ENCODE measurements around the gene RGS14.
"Not testable (repeated sequence)": the region's sequence is repeated elsewhere in the genome, so short reads cannot be mapped to it uniquely, and the experiment has no call there.

The RGS14 gene

DNA sequence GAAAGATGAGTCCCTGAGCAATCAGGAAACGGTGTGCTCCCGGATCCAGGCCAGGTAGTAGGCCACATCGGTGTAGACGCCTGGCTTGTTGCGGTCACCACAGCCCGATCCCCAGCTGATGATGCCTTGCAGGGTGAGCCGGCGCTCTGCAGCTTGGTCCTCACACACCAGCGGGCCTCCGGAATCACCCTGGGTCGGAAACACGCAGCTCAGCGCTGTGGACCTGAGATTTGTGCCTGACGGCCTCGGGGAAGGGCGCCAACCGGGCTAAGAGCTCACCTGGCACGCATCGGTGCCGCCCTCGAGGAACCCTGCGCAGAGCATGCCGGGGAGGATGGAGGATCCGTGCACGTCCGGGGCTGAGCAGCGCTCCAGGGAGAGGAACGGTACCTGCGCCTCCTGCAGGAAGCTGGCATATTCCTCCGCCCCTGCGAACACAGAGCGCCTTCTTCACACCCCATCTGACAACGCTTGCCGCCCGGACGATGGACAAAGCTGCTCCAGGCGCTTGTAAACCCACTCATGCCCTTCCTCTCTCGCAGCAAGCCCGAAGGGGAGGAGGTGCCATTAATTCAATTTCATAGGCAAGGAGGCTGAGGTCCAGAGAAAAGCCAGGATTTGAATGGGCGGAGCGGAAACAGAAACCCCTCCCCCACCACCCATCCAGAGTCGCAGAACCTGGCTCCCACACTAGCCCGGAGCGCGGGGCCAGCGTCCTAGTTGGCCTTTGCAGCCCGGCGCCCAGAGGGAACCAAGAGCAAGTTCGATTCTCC, 44.7 kb downstream of the RGS14 start:
- peak; percentile 41 for DNase-seq (ENCODE audit: low spot score)

DNA sequence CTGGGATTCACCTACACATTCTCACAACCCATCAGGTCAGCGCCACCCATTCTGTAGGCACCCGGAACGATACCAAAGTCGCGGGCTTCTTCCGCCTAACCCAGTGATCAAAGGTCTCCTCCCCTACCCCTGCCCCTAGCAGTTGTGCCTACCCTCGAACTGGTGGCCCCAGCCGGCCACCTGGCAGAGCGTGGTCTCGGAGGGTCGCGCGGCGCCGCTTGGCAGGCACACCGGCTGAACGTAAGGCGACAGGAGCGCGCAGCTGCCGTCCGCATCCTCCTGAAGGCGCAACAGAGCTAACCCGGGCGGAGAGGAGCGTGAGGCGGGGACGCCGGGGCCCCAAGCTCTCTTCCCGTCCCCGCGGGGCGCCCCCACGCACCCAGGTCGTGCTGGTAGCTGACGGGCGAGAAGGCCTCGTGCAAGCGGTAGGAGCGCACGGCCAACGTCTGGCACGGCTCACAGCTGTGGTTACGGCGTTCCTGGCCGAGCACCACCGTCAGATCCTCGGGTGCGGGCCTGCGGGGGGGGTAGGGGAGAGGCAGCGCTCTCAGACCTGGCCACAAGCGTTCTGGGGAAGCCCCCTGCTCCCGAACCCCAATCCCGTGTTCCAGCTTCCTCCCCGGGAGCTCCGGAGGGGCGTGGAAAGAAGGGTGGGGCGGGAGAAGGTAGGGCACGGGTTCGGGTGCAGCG, 45.5 kb downstream of the RGS14 start:
- DNase-seq (ENCODE audit: low spot score), result no peak

DNA sequence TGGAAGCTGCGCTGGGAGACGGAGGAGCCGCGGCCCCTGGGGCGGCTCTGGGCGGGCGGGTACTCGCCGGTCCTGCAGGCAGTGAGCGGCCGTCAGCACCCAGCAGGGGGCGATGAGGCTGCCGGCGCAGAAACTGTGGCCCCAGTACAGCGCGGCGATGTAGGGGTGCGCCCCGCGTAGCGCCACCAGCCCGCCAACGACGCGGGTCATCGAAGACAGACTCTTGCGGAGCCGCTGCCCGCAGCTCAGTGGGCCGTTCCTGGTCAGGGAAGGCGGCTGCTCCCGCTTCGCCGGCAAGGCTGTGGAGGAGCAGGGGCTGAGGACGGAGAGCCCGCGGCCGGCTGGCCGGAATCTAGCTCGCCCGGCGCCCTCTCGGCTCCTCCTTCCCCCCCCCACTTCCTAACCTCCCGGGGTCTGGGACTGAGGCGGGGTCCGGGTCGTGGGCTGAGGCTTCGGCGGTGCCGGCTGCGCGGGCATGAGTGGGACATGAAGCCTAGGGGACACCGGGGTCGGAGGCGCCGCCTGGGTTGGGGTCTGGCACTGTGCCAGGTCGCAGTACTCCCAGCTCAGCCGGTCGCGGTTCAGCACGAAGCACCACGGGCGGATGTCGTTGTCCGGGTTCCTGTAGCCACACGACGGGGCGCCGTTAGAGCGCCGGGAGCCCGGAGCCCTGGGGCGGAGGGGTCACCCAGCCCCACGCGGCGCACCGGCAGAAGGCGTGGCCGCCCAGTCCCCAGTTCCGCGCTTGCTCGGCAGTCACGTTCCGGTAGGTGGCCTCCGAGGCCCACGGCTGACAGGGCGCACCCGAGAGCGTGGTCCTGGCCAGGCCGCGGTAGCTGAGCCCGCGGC, 46.3 kb downstream of the RGS14 start:
- DNase-seq (ENCODE audit: low spot score), result peak; percentile 81

DNA sequence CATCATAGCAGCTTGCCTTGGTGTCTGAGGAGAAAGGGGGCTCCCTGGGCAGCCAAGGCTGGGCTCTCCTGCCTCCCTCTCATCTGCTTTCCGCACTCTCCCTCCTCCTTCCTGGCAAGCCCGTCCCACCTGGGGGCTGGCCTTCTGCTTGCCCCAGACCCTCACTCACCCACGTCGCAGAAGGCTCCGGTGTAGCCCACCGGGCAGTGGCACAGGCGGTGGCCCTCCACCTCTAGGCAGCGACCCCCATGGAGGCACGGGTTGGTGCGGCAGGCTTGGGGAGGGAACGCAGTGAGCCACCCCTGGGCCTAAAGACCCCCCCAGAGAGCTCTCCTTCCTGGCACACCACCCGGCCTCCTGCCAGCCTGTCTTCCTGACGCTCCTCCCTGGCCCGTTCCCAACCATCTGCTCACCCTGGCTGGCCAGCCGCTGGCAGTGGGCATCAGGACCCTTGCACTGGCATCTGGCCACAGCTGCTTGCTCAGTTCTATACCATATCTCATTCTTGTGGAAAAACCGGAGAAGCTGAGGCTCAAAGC, 47.0 kb downstream of the RGS14 start:
- DNase-seq (ENCODE audit: low spot score), result no peak

DNA sequence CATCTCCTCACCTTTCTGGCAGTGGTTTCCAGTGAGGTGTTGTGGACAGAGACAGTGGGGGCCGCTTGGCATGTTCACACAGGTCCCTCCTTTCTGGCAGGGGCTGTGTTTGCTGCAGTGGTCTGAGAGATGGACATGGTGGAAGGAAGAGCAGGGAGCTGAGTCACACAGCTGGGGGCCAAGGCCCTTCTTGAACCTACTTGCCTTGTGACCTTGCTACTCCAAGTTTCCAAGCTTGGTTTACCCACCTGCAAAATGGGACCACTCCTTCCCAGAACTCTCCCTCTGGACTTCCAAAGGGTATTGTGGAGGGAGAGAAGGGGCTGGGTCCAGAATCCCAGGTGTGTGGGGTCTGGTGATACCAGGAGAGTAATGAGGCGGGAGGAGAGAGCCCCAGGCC, 47.6 kb downstream of the RGS14 start:
- no peak for DNase-seq (ENCODE audit: low spot score)

DNA sequence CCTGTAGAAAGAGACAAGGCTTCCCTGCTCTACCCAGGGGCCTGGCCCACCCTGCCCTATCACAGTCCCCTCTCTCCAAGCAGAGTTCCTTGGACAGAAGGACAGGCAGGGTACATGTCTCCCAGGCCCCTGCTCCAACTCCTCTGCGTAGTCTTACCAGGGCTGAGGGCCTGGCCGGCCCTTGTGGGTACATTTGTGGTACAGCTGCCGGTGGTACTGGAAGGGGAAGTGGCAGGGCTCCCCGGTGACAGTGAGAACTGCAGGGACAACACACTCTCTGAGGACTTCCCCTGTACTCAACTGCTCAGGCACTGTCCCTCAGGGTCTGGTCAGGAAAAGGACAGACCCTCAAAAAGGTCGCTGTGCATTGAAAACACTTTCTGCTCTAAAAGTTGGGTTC, 48.1 kb downstream of the RGS14 start:
- no peak for DNase-seq (ENCODE audit: low spot score)

DNA sequence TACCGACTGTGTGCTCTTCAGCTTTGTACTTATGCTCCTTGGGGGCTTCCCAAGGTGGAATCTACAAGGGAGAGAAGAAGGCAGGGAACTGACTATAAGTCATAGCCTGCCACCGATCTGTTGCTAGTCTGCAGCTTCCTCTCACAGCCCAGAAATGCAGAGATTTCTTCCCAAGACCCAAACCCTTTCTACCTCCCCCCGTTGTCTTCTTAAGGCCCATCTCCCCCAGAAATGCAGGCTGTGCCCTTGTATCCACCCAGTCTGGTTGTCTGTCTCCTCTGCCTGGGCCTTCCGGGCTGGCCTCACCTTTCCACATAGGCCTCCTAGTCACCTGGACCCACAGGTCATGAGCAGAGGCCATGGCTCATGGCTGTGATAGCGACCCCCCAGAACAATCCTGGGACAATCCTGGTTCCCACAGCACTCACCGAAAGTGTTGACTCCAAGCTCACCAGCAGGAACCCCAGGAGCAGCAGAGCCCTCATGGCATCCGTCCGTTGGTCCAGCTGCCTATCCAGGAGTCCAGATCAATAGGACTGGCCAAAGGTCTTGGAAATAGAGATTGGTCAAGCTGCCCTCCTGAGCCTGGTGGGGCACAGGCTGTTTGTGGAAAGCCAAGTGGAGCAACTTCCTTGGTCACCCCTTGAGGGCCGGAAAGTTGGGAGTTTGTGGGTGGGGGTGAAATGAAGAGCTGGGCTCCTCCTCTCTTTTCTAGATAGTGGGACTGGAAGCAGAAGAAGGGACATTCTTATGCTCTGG, 51.5 kb downstream of the RGS14 start, which contains the start of gene F12:
TSS of gene F12 (minus strand) at position 522 of the 759 bp plus-strand sequence. CDS start at position 485, 37 bp downstream.
- no peak for DNase-seq (ENCODE audit: low spot score)

DNA sequence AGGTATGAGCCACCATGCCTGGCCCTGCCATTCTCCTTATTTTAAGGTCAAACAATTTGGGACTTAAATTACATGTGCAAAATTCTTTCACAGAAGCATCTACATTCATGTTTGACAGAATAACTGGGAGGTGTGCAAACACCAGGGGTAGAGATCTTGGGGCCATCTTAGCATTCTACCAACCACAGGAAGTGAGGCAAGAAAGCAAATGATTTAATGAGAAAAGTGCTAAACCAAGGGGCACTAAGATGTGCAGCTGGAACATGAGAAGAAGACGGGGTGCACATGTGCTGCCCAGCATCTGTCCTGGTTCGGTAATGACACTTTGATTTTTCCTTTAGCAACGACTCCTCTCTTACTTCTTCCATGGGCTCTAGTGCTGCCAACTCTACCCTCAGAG, 52.9 kb downstream of the RGS14 start:
- DNase-seq (ENCODE audit: low spot score), result no peak

DNA sequence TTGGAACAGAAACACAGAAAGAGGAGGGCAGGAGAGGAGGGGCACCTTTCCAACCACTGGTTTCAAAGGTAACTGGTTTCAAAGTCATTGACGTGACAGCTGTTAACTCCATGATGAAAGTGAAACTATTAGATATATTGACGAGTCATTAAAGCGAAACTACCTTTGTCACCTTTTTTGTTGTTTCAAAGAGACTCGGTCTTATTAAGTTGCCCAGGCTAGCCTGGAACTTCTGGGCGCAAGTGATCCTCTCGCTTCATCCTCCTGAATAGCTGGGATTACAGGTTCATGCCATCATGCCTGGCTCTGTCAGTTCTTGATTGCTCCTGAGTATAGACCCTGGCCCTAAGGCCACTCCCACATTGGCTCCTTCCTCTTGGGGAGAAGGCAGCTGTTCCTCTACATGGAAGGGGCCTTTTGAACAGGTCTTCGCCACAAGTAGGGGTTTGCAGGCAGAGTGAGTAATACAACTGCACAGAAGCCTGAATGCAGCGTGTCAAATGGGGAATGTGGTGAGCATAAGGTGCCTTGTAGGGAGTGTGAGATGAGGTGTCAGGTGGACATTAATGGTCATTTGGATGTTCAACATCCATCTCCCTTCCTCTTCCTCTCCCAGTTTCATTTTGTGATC, 55.0 kb downstream of the RGS14 start:
- DNase-seq (ENCODE audit: low spot score), result no peak

DNA sequence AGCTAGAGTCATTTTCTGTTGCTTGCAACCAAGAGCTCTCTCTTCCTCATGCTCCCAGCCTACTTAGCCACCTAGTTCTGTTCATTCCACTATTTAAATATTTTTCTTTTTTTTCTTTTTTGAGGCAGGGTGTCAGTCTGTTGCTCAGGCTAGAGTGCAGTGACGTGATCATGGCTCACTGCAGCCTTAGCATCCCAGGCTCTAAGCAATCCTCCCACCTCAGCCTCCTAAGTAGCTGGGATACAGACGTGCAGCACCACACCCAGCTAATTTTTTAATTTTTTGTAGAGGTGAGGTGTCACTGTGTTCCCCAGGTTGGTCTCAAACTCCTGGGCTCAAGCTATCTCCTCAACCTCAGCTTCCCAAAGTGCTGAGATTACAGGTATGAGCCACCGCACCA, 56.8 kb downstream of the RGS14 start:
- no peak for DNase-seq (ENCODE audit: low spot score)

DNA sequence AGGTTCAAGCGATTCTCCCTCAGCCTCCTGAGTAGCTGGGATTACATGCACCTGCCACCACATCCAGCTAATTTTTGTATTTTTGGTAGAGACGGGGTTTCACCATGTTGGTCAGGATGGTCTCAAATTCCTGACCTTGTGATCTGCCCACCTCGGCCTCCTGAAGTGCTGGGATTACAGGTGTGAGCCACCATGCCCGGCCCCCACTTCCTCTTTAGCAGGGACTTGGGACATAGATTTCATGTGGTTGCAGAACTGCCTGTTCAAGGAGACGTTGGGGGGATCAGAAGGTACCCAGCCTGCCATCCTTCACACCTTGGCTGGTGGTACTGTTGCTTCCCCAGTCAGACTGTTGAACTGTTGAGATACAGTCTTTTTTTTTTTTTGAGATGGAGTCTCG, 59.4 kb downstream of the RGS14 start:
- not testable (repeated sequence) for DNase-seq (ENCODE audit: low spot score)

DNA sequence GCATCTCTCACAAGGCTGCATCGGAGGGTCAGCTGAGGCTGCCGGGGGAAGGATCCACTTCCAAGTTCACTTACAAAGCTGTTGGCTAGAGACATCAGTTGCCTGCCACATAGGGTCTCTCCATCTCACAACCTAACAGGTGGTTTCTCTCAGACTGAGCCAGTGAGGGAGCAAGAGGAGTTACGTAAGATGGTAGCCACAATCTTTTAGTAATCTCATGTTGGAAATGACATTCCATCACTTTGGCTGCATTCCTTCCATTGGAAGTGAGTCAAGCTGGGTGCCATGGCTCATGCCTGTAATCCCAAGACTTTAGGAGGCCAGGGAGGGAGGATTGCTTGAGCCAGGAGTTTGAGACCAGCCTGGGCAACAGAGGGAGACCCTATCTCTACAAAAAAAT, 61.3 kb downstream of the RGS14 start:
- no peak for DNase-seq (ENCODE audit: low spot score)

DNA sequence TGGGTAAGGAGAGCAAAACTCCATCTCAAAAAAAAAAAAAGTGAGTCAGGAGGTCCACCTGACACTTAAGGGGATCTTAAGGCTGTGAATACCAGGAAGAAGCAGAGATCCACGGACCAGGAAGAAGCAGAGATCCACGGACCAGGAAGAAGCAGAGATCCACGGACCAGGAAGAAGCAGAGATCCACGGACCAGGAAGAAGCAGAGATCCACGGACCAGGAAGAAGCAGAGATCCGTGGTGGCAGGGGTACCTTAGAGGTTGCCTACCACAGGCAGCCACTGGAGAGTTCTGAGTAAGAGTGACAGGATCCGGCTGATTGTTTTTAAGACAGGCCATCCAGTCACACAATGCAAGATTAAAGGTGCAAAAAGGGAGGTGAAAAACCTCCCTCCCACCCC, 62.7 kb downstream of the RGS14 start:
- not testable (repeated sequence) for DNase-seq (ENCODE audit: low spot score)

DNA sequence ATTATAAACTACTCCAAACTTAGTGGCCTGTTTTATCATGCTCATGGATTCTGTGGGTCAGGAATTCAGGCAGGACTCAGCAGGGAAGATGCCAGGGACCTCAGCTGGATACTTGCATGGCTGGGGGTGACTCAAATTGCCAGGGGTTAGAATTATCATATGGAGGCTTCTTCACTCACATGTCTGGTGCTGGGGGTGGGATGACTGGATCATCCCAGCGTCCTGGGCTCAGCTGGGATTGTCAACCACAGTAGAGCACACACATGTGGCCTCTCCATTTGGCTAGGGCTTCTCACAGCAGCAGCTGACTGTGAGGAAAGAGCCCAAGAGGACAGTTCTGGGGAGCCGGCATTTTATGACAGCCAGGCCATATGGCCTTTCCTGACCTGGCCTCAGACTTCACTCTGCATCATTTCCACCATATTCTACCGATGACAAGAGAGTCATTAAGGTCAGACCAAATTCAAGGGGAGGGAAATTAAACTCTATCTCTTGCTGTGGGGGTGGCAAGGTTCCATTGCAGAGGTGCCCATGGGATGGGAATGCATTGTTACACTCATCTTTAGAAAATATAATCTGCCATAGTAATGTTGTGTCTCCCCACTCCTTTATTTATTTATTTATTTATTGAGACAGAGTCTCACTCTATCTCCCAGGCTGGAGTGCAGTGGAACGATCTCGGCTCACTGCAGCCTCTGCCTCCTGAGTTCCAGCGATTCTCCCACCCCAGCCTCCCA, 63.5 kb downstream of the RGS14 start:
- no peak for DNase-seq (ENCODE audit: low spot score)

Data from hematopoietic multipotent progenitor cell treated with erythropoietin and hydrocortisone succinate and interleukin-3 and kit ligand, for 17 days (in vitro differentiated cells).